D721Med (cell line): ENCODE measurements around the gene KCNAB3.

ENCODE experiments used
- DNase-seq: peaks from one replicate; pipeline ENCODE4 v3.0.0; 2011; ENCODE audit warnings: low spot score; ENCODE audit not compliant: insufficient read length
- FAIRE-seq: peaks from 2 replicates; lab custom pipeline; 2011; peaks lifted over from hg19 to GRCh38; lab: Jason Lieb, UNC
- CTCF ChIP-seq: IDR thresholded peaks from 2 replicates; pipeline ENCODE4 v1.5.1; 2012; ENCODE audit warnings: mild to moderate bottlenecking, control low read depth; ENCODE audit not compliant: insufficient read depth; ENCODE audit errors: missing control alignments

KCNAB3 gene

GRCh38 chr17:7889166-7889955 lies 40.3 kb downstream of the KCNAB3 start:
- DNase-seq (no peak), FAIRE-seq (no peak)
- no peak for TF ChIP-seq CTCF

GRCh38 chr17:7888184-7888920 lies 41.3 kb downstream of the KCNAB3 start, which contains the start of gene CHD3:
Gene CHD3, plus strand, starts transcription at chr17:7888789. Its CDS starts 212 bp downstream, at chr17:7889001.
- FAIRE-seq, result no peak

GRCh38 chr17:7887482-7888183 lies 42.0 kb downstream of the KCNAB3 start:
- DNase-seq (peak; percentile 91), FAIRE-seq (no peak)
- TF ChIP-seq CTCF, result no peak

More at GRCh38 chr17:7888184-7888920, 41.3 kb downstream of the KCNAB3 start, which contains the start of gene CHD3:
- TF ChIP-seq CTCF, result no peak
- no peak for DNase-seq

GRCh38 chr17:7887038-7887481 lies 42.6 kb downstream of the KCNAB3 start:
- no peak for TF ChIP-seq CTCF
- no peak for FAIRE-seq
- DNase-seq, result no peak

GRCh38 chr17:7886227-7887037 lies 43.2 kb downstream of the KCNAB3 start:
- FAIRE-seq (no peak), DNase-seq (no peak)
- no peak for TF ChIP-seq CTCF

- FAIRE-seq, result no peak
These were observed 44.1 kb downstream of the KCNAB3 start for GRCh38 chr17:7885367-7886226.

More at GRCh38 chr17:7885367-7886226, 44.1 kb downstream of the KCNAB3 start:
- no peak for DNase-seq
- no peak for TF ChIP-seq CTCF
